DOHH2 (cell line): ENCODE data around the gene GALNT17.

ENCODE experiments used
- H3F3A ChIP-seq: fragments of 200-600 bp; sonication (generic), shearing (Covaris generic); 2 replicates; pipeline ENCODE4 v1.6.0; 2016; ENCODE audit warnings: antibody characterized with exemption, mild to moderate bottlenecking; ENCODE audit not compliant: control insufficient read depth, insufficient read depth
- H3K27ac ChIP-seq: fragments of 200-600 bp; sonication (generic); 2 replicates; pipeline ENCODE4 v1.5.1; 2014; ENCODE audit warnings: low read depth, mild to moderate bottlenecking, low read length, moderate library complexity
- H3K27me3 ChIP-seq: fragments of 200-600 bp; sonication (generic); 2 replicates; pipeline ENCODE4 v1.6.1; 2014; ENCODE audit warnings: mild to moderate bottlenecking, low read length, mixed read lengths; ENCODE audit not compliant: control insufficient read depth
- H3K36me3 ChIP-seq: fragments of 200-600 bp; sonication (generic); 2 replicates; pipeline ENCODE4 v1.6.1; 2014; ENCODE audit warnings: mild to moderate bottlenecking, low read length, moderate library complexity, mixed read lengths; ENCODE audit not compliant: control insufficient read depth
- H3K4me1 ChIP-seq: fragments of 200-600 bp; sonication (generic); 2 replicates; pipeline ENCODE4 v1.6.1; 2014; ENCODE audit warnings: mild to moderate bottlenecking, low read length, mixed read lengths; ENCODE audit not compliant: control insufficient read depth
- H3K4me2 ChIP-seq: fragments of 200-600 bp; sonication (generic); 2 replicates; pipeline ENCODE4 v1.6.0; 2014; ENCODE audit warnings: mild to moderate bottlenecking, low read length, moderate library complexity
- H3K4me3 ChIP-seq: fragments of 200-600 bp; sonication (generic); 2 replicates; pipeline ENCODE4 v1.5.1; 2014; ENCODE audit warnings: mild to moderate bottlenecking, low read length, mixed read lengths
- H3K79me2 ChIP-seq: fragments of 200-600 bp; sonication (generic); 2 replicates; pipeline ENCODE4 v1.6.1; 2014; ENCODE audit warnings: mild to moderate bottlenecking, low read length, mixed read lengths; ENCODE audit not compliant: control insufficient read depth
- H3K9me2 ChIP-seq: fragments of 200-600 bp; sonication (generic); replicated peaks from 2 replicates; pipeline ENCODE4 v1.6.1; 2014; ENCODE audit warnings: mild to moderate bottlenecking, low read length, mixed read lengths; ENCODE audit not compliant: control insufficient read depth
- H3K9me3 ChIP-seq: fragments of 200-600 bp; sonication (generic); 2 replicates; pipeline ENCODE4 v1.6.1; 2014; ENCODE audit warnings: antibody characterized with exemption, low read length, mixed read lengths; ENCODE audit not compliant: control insufficient read depth, insufficient read depth
- H4K20me1 ChIP-seq: fragments of 200-600 bp; sonication (generic); 2 replicates; pipeline ENCODE4 v1.6.0; 2014; ENCODE audit warnings: low read depth, mild to moderate bottlenecking, antibody characterized with exemption, low read length, moderate library complexity; ENCODE audit not compliant: control insufficient read depth, insufficient read depth
- CTCF ChIP-seq: fragments of 200-600 bp; sonication (generic); IDR thresholded peaks from one replicate; pipeline ENCODE4 v1.5.1; 2014; ENCODE audit warnings: antibody characterized with exemption, mild to moderate bottlenecking, low read depth, low read length; ENCODE audit not compliant: poor library complexity, severe bottlenecking
- EZH2phosphoT487 ChIP-seq: fragments of 200-600 bp; sonication (generic); IDR thresholded peaks from 2 replicates; pipeline ENCODE4 v1.6.1; 2017; ENCODE audit warnings: borderline replicate concordance, mild to moderate bottlenecking, antibody characterized with exemption, low read length, moderate library complexity, mixed read lengths

GALNT17 gene

GRCh38 chr7:71547426-71547825 lies 415.5 kb downstream of the GALNT17 start:
- Histone ChIP-seq H3K36me3 (no peaks in the 10 kb centered on the region), H3F3A (no peaks in the 10 kb centered on the region), H3K27me3 (no peaks in the 10 kb centered on the region), H3K79me2 (no peaks in the 10 kb centered on the region), H3K4me1 (no peaks in the 10 kb centered on the region), H3K4me2 (no peak overlapping the region), H4K20me1 (no peaks in the 10 kb centered on the region), H3K4me3 (no peak overlapping the region), H3K27ac (no peak overlapping the region), H3K9me2 (no peaks in the 10 kb centered on the region), H3K9me3 (0 out of 2 replicates have a peak, but pooled peaks cover 3% of the 10 kb centered on the region)
- TF ChIP-seq CTCF (no peak), EZH2phosphoT487 (no peak)

- Histone ChIP-seq H3K36me3 (no peaks in the 10 kb centered on the region), H3K4me2 (no peak overlapping the region), H3K4me3 (no peak overlapping the region), H3K9me2 (no peaks in the 10 kb centered on the region), H3K79me2 (no peaks in the 10 kb centered on the region), H3K9me3 (peaks cover 3% of the 10 kb centered on the region; the same call in 1 of the 2 replicates), H3K27ac (no peak overlapping the region), H4K20me1 (no peaks in the 10 kb centered on the region), H3K4me1 (no peaks in the 10 kb centered on the region), H3K27me3 (no peaks in the 10 kb centered on the region), H3F3A (no peaks in the 10 kb centered on the region)
- no peak for TF ChIP-seq EZH2phosphoT487
- no peak for TF ChIP-seq CTCF
These were observed 416.8 kb downstream of the GALNT17 start for GRCh38 chr7:71548746-71549145.

GRCh38 chr7:71553306-71553705 lies 421.4 kb downstream of the GALNT17 start:
- TF ChIP-seq CTCF: no peak
- TF ChIP-seq EZH2phosphoT487: no peak
- no peaks in the 10 kb centered on the region for H3K36me3 ChIP-seq
- H3K27me3 ChIP-seq: no peaks in the 10 kb centered on the region
- H3K4me1 ChIP-seq: no peaks in the 10 kb centered on the region
- H3F3A ChIP-seq: no peaks in the 10 kb centered on the region
- H3K27ac ChIP-seq: no peak overlapping the region
- no peaks in the 10 kb centered on the region for H3K9me2 ChIP-seq
- no peaks in the 10 kb centered on the region for H3K79me2 ChIP-seq
- no peaks in the 10 kb centered on the region for H4K20me1 ChIP-seq
- H3K4me2 ChIP-seq: no peak overlapping the region
- H3K9me3 ChIP-seq: peaks cover 9% of the 10 kb centered on the region; the same call in 1 of the 2 replicates
- H3K4me3 ChIP-seq: no peak overlapping the region
